NCI-H460 (cell line): ENCODE data around the gene GPS1. TPM values are rescaled to one million over a fixed set of nuclear protein-coding genes. Genes with fewer than 3 reads are reported as not detected.

ENCODE experiments used
- DNase-seq: peaks from one replicate; pipeline ENCODE4 v3.0.0-alpha.2; 2016; ENCODE audit warnings: low read depth; ENCODE audit errors: extremely low read depth
- total RNA-seq: library from RNA; depleted of rRNA; stranded (reverse); fragments of >200 nt; shearing (Covaris generic); gene quantifications from 2 replicates; pipeline ENCODE4 v1.2.3, GENCODE V29; 2014

The GPS1 gene
- total RNA-seq, 1 experiment from 2014 or later = 100 TPM

DNA sequence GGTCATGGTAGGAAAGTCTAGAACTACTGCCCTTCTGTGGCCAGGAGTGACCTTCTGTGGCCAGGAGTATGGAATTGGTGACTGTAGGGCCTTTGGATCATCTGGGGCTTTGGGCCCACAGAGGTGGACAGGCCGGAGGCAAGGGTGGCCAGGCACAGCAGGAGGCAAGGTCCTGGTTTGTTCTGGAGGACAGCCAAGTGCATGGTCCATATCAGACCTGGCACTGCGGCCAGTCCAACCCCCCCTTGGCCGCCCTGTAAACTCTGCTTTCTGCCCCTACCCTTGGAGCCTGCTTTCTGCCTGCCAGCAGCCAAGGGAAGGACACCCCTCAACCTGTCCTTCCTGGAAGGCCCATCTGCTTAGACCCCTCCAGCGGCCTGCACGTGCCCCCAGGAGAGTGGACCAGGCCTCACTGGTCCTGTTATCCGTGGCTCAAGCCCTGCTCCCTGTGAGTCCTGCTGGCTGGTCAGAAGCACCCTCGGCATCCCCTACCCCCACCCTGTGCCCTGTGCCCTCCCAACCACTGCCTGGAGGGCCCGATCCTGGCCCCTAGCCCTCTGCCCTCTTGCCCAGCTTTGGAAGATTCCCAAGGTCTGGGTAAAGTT lies 11.9 kb upstream of the GPS1 start:
- DNase-seq = no peak

DNA sequence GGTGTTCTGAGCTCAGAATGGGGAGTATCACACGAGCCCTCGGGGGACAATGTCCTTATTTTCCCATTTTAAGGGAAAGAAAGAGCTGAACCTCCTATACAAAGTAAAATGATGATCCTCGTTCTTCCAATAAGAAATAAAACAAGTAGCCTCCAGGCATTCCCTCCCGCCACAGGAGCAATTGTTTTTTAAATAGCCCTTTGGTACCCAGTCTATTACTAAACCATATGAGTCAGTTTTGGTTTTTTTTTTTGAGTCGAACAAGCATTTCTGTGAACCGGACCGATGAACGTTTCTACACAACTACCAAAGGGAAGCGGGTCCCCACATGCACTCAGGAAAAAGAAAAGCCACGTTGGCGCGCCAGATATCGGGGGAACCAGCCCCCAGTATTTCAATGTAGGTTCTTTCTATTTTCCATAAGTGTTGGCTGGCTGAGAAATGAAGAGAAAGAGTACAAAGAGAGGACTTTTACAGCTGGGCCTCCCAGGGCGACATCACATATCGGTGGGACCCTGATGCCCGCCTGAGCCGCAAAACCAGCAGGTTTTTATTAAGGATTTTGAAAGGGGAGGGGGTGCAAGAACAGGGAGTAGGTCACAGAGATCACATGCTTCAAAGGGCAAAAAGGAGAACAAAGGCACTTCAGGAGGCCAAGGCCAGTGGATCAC lies 10.4 kb upstream of the GPS1 start:
- no peak for DNase-seq

DNA sequence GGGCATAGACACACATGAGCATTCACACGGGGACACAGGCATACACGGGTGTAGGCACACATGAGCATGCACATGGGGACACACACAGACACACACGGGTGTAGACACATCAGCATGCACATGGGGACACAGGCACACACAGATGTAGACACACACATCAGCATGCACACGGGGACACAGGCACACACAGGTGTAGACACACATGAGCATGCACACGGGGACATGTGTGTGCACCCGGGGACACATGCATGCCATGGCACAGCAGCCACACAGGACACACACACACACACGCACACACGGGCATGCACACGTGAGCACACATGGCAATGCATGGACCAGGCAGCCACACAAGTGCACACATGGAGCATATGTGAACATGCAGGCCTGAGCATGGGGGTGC lies 9.0 kb upstream of the GPS1 start:
- DNase-seq = no peak

DNA sequence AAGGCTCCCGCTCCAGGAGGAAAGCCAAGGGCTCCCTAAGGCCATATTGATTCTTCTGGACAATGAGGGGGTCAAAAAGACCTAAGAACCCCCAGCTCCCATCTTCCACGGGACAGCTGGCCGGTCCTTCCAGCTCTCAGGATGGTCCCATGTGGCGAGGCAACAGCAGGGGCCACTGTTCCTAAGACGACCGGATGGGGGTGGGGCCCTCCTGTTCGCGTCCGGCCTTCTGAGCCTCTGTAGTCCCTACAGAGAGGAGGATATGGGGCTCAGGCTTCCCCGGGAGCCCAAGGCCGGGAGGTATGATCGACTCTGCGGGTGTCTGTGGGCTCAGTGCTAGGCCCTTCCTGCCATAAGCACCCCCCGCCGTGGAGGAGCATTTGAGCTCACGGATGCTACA lies 8.2 kb upstream of the GPS1 start:
- no peak for DNase-seq

DNA sequence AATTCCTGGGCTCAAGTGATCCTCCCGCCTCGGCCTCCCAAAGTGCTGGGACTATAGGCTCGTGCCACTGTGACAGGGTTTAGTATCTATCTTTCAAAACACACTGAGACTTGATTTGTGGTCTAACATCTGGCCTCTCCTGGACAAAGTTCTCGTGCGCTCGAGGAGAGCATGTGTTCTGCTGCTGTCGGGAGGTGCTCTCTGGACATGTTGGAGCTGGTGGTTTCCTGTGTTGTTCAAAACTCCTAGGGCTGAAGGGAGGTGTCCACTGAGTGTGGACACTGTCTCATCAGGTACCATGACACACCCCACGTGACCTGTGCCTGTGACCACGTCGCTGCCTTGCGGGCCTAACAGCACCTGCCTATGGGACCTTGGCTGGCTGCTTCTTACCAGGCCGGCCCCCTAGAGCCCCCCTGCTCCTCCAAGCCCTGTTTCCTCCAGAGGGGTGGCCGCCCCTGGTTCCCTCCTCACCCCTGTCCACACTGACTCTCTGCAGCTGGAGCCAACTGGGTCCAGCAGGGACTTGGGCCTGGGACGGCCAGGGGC lies 5.7 kb upstream of the GPS1 start:
- DNase-seq = no peak

DNA sequence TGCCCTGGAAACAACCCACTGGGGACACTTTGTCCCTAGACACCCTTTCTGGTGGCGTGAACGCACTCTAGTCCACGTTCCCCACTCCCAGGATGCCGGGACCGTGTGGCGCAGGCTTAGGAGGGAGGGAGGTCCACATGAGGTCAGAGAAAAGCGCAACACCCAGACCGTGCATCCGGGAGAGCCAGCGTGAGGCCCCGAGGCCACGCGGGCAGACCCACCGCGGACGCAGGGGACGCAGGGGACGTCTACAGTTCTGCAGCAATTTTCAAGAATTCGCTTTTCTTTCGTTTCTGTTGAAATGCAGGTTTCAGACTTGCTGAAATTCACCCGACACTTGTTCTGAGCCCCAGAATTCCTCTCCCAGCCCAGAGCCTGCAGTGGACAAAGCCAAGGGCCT lies 4.8 kb upstream of the GPS1 start:
- DNase-seq = no peak

DNA sequence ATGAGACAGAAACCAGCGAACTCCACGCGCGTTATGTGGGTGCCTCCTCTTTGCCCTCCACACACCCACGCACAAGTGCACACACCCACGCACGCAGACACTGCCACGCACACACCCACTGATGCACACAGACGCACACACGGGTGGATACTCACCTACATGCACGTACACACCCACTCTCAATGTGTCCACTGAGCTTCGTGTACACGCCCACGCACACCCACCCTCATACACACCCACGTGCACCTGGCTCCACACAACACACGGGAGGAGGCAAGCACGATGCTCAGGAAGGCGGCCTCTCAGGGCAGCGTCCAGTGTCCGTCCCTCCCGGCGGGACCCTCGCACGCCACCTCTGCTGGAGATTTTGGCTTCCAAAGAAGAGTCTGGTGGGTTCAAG lies 4.3 kb upstream of the GPS1 start:
- DNase-seq = no peak

DNA sequence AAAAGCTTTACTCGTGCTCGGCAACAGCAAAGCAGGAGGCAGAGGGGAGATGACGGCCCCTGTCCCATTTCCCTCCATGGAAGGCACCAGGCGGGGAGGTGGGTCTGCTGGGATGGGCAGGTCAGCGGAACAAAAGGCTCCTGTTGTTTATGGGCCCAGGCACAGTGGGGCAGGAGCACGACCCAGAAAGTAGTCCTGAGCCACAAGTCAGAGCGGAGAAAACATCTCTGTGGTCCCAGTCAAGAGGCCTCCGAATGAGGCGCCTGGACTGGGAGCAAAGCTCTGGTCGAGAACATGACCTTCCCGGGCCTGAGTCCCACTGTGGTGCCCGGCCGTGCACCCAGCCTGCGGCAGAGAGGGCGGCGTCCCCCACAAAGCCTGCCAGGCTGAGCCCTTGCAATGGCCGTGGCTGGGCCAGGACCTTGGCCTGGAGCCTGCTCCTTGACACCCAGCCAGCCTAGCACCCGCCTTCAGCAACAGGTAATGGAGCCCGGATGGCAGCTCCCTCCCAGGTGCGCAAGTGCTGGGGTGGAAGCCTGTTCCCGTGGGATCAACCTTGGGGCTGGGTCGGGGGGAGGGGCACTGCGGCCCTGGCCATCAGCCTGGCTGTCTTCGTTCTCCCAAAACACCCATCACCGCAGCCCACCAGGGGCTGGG lies 3.7 kb upstream of the GPS1 start:
- no peak for DNase-seq

DNA sequence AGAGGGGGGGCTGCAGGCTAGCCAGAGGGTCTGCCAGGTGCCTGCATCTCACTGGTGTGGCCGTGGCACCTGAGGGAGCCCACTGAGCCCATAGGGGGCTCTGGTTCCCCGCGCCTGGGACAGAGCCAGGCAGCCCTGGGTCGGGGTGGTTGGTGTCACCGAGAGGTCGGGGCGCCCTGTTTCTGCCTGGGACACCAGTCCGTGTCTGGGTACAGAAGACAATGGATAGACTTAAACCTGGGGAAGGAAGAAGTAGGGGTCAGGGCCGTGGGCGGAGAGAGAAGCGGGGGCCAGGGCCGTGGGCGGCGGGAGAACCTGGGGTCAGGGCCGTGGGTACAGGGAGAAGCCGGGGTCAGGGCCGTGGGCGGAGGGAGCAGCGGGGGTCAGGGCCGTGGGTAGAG lies 3.1 kb upstream of the GPS1 start:
- no peak for DNase-seq

DNA sequence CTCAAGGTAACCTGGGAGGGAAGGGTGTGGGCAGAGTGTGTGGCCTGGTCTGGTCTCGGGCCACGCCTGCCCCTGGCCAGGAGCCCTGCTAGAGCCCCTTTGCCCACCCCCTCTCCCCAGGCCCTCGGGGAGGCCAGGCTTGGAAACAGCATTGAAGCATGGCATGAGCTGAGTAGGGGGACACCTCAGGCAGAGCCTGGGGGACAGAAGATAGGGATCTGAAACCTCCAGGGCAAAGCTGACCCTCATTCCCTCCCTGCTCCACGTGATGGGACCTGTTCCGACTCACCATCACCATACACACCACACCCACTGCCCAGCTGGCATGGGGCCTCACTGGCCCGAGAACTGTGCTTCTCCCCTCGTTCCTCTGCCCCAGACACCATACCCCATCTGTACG lies 2.6 kb upstream of the GPS1 start:
- DNase-seq = no peak

DNA sequence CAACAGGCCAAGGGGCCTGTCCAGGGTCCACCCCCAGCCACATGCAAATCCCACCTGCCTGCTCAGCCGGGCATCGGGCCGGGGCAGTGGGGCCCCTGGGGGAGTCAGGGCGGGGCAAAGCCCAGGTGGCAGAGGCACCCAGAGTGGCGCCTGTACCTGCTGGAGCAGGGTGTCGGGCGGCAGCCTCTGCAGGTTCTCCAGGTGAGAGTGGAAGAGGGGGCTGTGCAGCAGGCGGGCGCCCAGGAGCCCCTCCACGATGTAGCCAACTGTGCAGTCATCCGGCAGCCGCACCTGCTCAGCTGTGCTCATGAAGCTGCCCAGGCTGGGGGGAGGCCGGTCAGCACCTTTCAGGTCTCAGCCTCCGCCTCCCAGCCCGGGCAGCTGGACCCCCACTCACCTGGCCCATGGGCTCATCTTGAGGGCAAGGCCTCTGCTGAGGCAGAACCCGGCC lies 2.2 kb upstream of the GPS1 start:
- no peak for DNase-seq

DNA sequence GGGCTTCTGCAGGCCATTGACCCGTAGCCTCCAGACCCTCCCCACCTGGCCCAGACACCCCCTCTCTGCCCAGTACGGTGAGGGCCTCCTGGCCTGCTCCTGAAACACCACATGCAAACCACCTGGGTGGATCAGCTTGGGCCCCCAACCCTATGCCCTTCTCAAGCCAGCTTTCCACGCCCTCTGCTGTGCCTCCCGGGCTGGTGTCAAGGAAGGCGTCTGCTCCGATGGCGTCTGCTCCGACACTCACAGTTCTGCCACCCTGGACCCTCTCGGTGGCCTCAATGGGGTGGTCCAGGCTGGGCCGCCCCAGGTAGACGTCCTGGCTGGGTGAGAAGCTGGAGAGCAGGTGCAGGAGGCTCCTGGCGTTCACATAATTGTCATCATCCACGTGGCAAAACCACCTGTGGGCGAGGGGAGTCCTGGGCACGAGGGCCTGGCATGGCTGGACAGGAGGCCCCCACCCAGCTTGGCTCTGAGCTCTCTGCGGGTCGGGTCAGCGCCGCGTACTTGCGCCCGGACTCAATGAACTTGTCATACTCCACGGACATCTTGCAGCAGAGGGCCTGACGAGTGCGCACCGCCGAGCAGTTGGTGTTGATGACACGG lies 1.4 kb upstream of the GPS1 start:
- DNase-seq = no peak

DNA sequence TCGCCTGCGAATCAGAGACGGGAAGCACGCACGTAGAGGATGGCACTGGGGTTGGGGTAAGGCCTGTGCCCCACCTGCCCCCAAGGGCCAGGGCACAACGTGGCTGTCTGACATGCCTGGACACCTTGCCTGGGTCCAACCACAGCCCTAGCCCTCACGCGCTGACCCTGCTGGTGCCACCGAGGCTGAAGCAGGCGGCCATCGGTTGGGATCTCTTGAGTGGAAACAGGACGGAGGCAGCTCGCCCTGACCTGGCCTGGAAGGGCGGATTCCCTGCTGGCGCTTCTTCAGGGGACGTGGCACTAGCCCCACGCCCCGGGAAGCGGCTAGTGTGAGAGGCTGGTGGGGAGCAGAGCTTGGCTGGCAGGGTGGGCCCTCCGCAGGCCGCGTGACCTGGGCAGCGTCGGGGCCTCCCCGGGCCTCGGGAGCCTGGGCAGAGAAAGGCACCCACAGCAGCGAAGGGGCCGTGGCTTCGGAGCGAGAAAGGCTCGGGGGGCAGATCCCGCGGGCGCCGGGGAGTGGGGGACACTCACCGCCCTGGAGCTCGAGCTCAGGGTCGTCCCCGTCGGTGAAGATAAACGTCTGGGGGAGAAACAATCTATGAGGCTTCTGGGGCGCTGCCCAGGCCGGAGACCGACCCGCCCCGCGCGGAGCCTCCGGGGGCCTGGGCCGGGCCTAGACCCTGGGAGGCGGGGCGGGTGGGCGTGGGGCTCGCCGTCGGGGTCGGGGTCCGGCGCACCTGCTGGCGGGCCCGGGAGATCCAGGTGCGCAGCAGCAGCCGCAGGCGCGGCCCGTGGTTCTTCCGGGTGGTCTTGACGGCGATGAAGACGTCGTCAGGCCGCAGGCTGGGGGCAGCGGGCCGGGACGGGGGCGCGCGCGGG lies 697 bp upstream of the GPS1 start:
- no peak for DNase-seq

DNA sequence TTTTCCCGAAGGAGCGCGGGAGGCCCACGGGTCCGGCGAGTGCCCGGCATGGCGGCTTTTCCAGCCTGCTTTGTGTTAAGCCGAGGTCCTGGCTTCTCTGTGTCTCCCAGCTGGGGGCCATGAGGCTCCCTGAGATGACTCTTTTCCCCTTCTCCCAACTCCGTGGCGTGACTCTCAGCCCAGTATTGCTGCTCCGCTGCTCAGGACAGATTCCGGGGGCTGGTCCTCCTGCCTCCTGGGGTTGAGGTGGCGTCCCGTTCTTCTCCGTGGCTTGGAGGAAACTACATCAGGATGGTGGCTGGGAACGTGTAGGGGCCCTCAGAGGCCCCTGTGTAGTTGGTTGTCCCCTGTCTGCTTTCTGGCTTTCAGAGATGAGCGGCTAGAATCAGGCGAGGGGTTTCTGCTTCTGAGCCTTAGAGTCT lies 951 bp downstream of the GPS1 start:
- no peak for DNase-seq

DNA sequence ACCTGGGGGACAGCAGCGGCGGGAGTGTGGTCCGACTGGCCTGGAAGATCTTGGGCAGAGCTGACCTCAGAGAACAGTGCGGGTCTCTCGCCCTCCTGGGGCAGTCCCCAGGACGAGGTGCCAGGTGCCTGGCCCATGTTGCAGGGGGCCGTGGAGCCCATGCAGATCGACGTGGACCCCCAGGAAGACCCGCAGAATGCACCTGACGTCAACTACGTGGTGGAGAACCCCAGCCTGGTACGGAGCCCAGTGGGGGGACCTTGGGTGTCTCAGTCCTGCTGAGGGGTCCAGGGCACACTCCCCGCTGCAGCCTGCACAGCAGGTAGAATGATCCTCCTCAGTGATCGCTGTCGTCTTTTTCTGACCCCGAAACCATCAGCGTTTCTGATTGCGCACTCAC lies 1.4 kb downstream of the GPS1 start:
- no peak for DNase-seq

DNA sequence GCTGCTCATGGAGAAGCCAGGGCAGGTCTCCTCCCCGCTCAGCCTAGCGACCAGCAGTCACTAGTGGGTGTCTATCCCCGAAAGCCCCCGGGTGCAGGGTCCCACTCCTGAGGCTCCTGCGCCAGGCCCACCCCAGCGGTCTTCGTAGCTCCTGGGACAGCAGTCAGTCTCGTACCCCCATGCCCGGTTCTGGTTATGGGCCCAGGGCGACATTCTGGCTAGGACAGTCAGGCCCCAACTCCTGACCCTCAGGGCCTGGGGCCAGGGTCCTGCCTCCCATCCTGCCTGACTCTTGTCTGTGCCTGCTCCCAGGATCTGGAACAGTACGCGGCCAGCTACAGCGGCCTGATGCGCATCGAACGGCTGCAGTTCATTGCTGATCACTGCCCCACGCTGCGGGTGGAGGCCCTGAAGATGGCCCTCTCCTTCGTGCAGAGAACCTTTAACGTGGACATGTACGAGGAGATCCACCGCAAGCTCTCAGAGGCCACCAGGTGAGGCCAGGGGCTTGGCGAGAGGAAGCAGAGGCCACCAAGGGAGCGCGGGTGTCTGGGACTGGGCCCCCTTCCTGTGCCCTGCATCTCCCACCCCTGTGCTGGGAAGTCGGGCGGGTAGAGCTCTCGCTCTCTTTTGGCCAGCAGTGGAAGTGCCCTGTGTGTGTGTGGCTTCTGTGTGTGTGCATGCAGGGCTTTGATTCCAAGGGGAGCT lies 2.0 kb downstream of the GPS1 start:
- DNase-seq = no peak

DNA sequence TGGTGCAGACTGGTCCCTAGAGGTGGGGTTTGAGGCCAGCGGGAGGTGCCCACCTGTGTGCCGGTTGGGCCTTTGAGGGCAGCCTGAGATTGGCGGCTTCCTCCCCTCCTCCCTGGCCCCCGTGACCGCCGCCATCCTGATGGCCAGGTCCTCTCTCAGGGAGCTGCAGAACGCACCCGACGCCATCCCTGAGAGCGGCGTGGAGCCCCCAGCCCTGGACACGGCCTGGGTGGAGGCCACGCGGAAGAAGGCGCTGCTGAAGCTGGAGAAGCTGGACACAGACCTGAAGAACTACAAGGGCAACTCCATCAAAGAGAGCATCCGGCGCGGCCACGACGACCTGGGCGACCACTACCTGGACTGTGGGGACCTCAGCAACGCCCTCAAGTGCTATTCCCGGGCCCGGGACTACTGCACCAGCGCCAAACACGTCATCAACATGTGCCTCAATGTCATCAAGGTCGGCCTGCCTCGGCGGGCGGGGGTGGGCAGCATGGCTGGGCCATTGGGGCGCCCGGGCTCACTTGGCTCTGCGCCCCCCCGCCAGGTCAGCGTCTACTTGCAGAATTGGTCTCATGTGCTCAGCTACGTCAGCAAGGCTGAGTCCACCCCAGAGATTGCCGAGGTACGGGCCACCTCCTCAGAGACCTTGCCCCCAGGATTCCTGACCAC lies 2.8 kb downstream of the GPS1 start:
- DNase-seq = no peak

DNA sequence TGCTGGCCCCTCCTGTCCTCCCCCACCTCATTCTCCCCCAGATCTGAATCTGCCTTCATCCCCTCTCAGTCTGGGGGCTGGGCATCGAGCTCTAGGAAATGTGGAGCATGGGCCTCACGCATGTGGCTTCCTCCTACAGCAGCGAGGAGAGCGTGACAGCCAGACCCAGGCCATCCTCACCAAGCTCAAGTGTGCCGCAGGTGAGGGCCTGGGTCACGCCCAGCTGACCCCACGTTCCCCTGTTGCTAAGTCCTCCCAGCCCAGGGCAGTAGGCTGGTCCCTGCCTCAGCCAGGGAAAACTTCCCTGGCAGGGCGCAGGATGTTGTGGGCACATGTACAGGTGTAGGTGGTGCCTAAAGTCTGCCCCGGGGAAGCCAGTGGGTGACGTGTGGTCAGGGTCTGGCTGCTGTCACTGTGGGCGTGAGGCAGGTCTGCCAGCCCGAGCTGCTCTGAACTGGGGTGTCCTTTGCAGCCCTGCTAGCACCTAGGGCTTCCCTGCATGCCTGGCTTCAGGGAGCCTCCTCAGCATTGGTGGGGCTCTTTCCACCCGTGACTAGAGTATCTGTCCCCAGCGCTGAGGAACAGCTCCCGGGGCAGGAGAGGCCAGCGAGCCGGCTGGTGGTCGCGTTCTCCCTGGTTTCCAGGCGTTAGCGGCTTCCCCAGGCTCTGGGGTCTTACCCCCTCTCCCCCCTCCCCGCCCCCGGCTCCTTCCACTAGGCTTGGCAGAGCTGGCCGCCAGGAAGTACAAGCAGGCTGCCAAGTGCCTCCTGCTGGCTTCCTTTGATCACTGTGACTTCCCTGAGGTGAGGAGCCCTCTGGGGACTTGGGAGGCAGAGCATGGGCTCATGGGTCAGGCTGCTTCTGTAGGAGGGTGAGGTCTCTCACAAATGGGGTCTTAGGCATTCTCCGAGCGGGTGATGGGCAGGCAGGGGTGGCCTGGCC lies 3.6 kb downstream of the GPS1 start:
- DNase-seq = no peak
